Aorta (tissue), 5 donors: ENCODE measurements around the gene IGDCC3. TPM values are rescaled to one million over a fixed set of nuclear protein-coding genes. Genes with fewer than 3 reads are reported as not detected.

Experiments used
- ATAC-seq: fragments of 200-7000 bp; cut with Tn5 transposase; one replicate; pipeline ENCODE4 v1.9.1; 2022; ENCODE audit warnings: moderate library complexity; ENCODE audit not compliant: low FRiP score
- DNase-seq, 2 donors: peaks; one replicate each; pipeline ENCODE4 v3.0.0-alpha.2; 2020
- H3K27ac ChIP-seq, 2 donors: one replicate each; pipeline ENCODE4 v1.5.1; 2013; ENCODE audit warnings: low read length in 2 of 2, mild to moderate bottlenecking in 2 of 2, moderate library complexity in 2 of 2, control low read depth in 1 of 2, inconsistent platforms in 1 of 2, low read depth in 1 of 2
- H3K27me3 ChIP-seq, 2 donors: one replicate each; pipeline ENCODE4 v1.6.1; 2013; ENCODE audit warnings: control low read depth in 1 of 2, low read length in 1 of 2, mild to moderate bottlenecking in 1 of 2, moderate library complexity in 1 of 2; ENCODE audit not compliant: insufficient read depth in 2 of 2, control insufficient read depth in 1 of 2
- H3K36me3 ChIP-seq, 2 donors: one replicate each; pipeline ENCODE4 v1.6.1; 2013; ENCODE audit warnings: control low read depth in 1 of 2, low read length in 1 of 2, mild to moderate bottlenecking in 1 of 2; ENCODE audit not compliant: insufficient read depth in 2 of 2, control insufficient read depth in 1 of 2
- H3K4me1 ChIP-seq, 2 donors: one replicate each; pipeline ENCODE4 v1.6.1; 2013; ENCODE audit warnings: low read length in 2 of 2, control low read depth in 1 of 2, mild to moderate bottlenecking in 1 of 2, moderate library complexity in 1 of 2; ENCODE audit not compliant: insufficient read depth in 2 of 2, control insufficient read depth in 1 of 2
- H3K4me3 ChIP-seq, 2 donors: one replicate each; pipeline ENCODE4 v1.5.1; 2013; ENCODE audit warnings: low read length in 2 of 2, control low read depth in 1 of 2, mild to moderate bottlenecking in 1 of 2
- H3K9me3 ChIP-seq: one replicate; pipeline ENCODE4 v1.6.1; 2013; ENCODE audit warnings: mild to moderate bottlenecking, low read length; ENCODE audit not compliant: control insufficient read depth
- WGBS, 2 donors: extraction: QIAGEN DNeasy Blood & Tissue Kit; methylation state at CpG; one replicate each; pipeline ENCODE4 v1.1.7; 2013; 5-methylcytosine and 5-hydroxymethylcytosine counted together
- intact Hi-C, 2 donors: fragments of 100-400 bp; cut with DNase I; formaldehyde crosslinking; loops; one replicate each; pipeline versions ENCODE4 v1.14.2 to v1.15.0; 2022
- polyA plus RNA-seq, 2 donors: library from polyadenylated mRNA; stranded (reverse); fragments of 200-250 nt; gene quantifications; one replicate each; pipeline ENCODE4 v1.2.3, GENCODE V29; 2013
- total RNA-seq, 2 donors: library from RNA; stranded (reverse); fragmentation: NEBNext Ultra II Directional; extraction: Animal tissue kit (Norgen Biotek cat#: 25700); gene quantifications; one replicate each; pipeline ENCODE4 v1.2.1, GENCODE V29; 2021
- donor health status: healthy with polysubstance abuse.
- donor health status: Bipolar disorder and iron deficiency.
- donor health status: DM: no; HTN: no; CAD: no.
- donor health status: DM: no; HTN: no; CAD: no.
- donor health status: DM: yes; HTN: yes; CAD: no.

IGDCC3 gene
- total and polyA plus RNA-seq, 4 donors, result not detected

- intact Hi-C loops, result no loop called here
- WGBS, 2 donors, result 90% methylated on average over 8 of the region's 8 CpGs
Observed at GRCh38 chr15:65338823-65339222, 39.0 kb downstream of the IGDCC3 start.

GRCh38 chr15:65338366-65338765 lies 39.4 kb downstream of the IGDCC3 start:
- Histone ChIP-seq H3K4me3 (no peak overlapping the region), H3K9me3 (no peaks in the 10 kb centered on the region), H3K36me3 (no peaks in the 10 kb centered on the region), H3K27ac (no peak overlapping the region), H3K27me3 (no peaks in the 10 kb centered on the region), H3K4me1 (no peaks in the 10 kb centered on the region)
- intact Hi-C loops, result no loop called here
- WGBS, 2 donors, result 76 to 78% methylated on average over 3 of the region's 3 CpGs
- ATAC-seq, result no peak
- no peak for DNase-seq

More at GRCh38 chr15:65338823-65339222, 39.0 kb downstream of the IGDCC3 start:
- Histone ChIP-seq H3K4me3 (no peak overlapping the region), H3K4me1 (no peaks in the 10 kb centered on the region), H3K27ac (no peak overlapping the region), H3K9me3 (no peaks in the 10 kb centered on the region), H3K36me3 (no peaks in the 10 kb centered on the region), H3K27me3 (no peaks in the 10 kb centered on the region)
- DNase-seq, result no peak
- ATAC-seq, result no peak

GRCh38 chr15:65337436-65338070 lies 40.2 kb downstream of the IGDCC3 start:
- no peaks in the 10 kb centered on the region for H3K9me3 ChIP-seq
- ATAC-seq (no peak), DNase-seq (no peak)
- no peak overlapping the region for H3K4me3 ChIP-seq
- H3K27me3 ChIP-seq, result no peaks in the 10 kb centered on the region
- intact Hi-C loops, result no loop called here
- WGBS, 2 donors, result 53 to 58% methylated on average over 6 of the region's 6 CpGs
- H3K27ac ChIP-seq, result no peak overlapping the region
- H3K36me3 ChIP-seq, result no peaks in the 10 kb centered on the region
- H3K4me1 ChIP-seq, result no peaks in the 10 kb centered on the region

GRCh38 chr15:65336493-65337435 lies 41.0 kb downstream of the IGDCC3 start:
- Histone ChIP-seq H3K27me3 (no peaks in the 10 kb centered on the region), H3K4me1 (no peaks in the 10 kb centered on the region), H3K27ac (no peak overlapping the region), H3K36me3 (no peaks in the 10 kb centered on the region), H3K9me3 (no peaks in the 10 kb centered on the region), H3K4me3 (no peak overlapping the region)
- intact Hi-C loops, result no loop called here
- ATAC-seq (no peak), DNase-seq (peak in 1 of 2 donors; percentile 55)
- WGBS, 2 donors, result 61 to 63% methylated on average over 21 of the region's 21 CpGs

GRCh38 chr15:65335278-65336055 lies 42.3 kb downstream of the IGDCC3 start:
- intact Hi-C loops, result no loop called here
- Histone ChIP-seq H3K4me3 (no peak overlapping the region), H3K4me1 (no peaks in the 10 kb centered on the region), H3K9me3 (no peaks in the 10 kb centered on the region), H3K36me3 (no peaks in the 10 kb centered on the region), H3K27ac (no peak overlapping the region), H3K27me3 (no peaks in the 10 kb centered on the region)
- ATAC-seq, result no peak
- WGBS, 2 donors, result 90 to 91% methylated on average over 19 of the region's 19 CpGs
- DNase-seq, result peak in 1 of 2 donors; percentile 59

- Histone ChIP-seq H3K36me3 (no peaks in the 10 kb centered on the region), H3K4me1 (no peaks in the 10 kb centered on the region), H3K27me3 (no peaks in the 10 kb centered on the region), H3K4me3 (no peak overlapping the region), H3K27ac (no peak overlapping the region), H3K9me3 (no peaks in the 10 kb centered on the region)
- no peak for ATAC-seq
- no peak for DNase-seq
- WGBS, 2 donors, result 80% methylated on average over 20 of the region's 20 CpGs
- intact Hi-C loops, result no loop called here
Observed at GRCh38 chr15:65334586-65335231, 43.1 kb downstream of the IGDCC3 start.

GRCh38 chr15:65333856-65334255 lies 43.9 kb downstream of the IGDCC3 start:
- no peaks in the 10 kb centered on the region for H3K4me1 ChIP-seq
- no peaks in the 10 kb centered on the region for H3K36me3 ChIP-seq
- intact Hi-C loops, result no loop called here
- no peak for ATAC-seq
- no peak overlapping the region for H3K4me3 ChIP-seq
- 76 to 78% methylated on average over 5 of the region's 5 CpGs for WGBS, 2 donors
- no peaks in the 10 kb centered on the region for H3K27me3 ChIP-seq
- no peak for DNase-seq
- no peaks in the 10 kb centered on the region for H3K9me3 ChIP-seq
- no peak overlapping the region for H3K27ac ChIP-seq

- Histone ChIP-seq H3K4me3 (no peak overlapping the region), H3K9me3 (no peaks in the 10 kb centered on the region), H3K36me3 (no peaks in the 10 kb centered on the region), H3K4me1 (no peaks in the 10 kb centered on the region), H3K27me3 (no peaks in the 10 kb centered on the region), H3K27ac (no peak overlapping the region)
- 85% methylated on average over 16 of the region's 16 CpGs for WGBS, 2 donors
- ATAC-seq, result no peak
- DNase-seq, result no peak
- intact Hi-C loops, result no loop called here
Observed at GRCh38 chr15:65333148-65333820, 44.5 kb downstream of the IGDCC3 start.
